ENCODE measurements around the gene SNRNP48.

Gene SNRNP48

DNA sequence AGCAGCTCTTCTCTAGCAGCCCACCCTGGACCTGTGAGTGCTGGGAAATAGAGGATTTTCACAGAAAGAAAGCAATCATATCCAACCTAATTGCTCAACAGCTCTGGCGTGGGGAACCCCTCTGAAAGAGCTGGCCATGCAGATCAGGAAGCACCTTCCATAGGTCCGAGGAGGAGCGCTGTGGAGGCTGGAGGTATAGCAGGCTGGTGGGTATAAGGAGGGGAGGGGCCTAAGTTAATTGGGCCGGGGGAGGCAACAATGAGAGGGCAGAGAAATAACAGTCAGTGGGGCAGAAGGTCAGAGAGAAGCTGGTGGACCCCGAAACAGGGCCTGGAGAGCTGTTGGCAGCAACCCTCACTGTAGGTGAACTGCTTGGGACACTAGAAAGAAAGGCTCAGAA lies 40.8 kb downstream of the SNRNP48 start:
- Histone ChIP-seq H3K27me3 (peaks cover 5% of the 10 kb centered on the region), H3K9me3 (no peaks in the 10 kb centered on the region), H3K27ac (no peak overlapping the region), H3K36me3 (no peaks in the 10 kb centered on the region), H3K4me3 (ENCODE audit: low read depth in 1 of 2, low read length in 1 of 2) (no peak overlapping the region), H3K4me1 (ENCODE audit: control insufficient read depth in 1 of 2, insufficient read depth in 1 of 2, low read depth in 1 of 2, low read length in 1 of 2) (peaks cover 10% of the 10 kb centered on the region in 2 experiments)
- TF ChIP-seq, protein P1, sequence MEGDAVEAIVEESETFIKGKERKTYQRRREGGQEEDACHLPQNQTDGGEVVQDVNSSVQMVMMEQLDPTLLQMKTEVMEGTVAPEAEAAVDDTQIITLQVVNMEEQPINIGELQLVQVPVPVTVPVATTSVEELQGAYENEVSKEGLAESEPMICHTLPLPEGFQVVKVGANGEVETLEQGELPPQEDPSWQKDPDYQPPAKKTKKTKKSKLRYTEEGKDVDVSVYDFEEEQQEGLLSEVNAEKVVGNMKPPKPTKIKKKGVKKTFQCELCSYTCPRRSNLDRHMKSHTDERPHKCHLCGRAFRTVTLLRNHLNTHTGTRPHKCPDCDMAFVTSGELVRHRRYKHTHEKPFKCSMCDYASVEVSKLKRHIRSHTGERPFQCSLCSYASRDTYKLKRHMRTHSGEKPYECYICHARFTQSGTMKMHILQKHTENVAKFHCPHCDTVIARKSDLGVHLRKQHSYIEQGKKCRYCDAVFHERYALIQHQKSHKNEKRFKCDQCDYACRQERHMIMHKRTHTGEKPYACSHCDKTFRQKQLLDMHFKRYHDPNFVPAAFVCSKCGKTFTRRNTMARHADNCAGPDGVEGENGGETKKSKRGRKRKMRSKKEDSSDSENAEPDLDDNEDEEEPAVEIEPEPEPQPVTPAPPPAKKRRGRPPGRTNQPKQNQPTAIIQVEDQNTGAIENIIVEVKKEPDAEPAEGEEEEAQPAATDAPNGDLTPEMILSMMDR (IDR thresholded peaks at IDR 0.05) = no peak

DNA sequence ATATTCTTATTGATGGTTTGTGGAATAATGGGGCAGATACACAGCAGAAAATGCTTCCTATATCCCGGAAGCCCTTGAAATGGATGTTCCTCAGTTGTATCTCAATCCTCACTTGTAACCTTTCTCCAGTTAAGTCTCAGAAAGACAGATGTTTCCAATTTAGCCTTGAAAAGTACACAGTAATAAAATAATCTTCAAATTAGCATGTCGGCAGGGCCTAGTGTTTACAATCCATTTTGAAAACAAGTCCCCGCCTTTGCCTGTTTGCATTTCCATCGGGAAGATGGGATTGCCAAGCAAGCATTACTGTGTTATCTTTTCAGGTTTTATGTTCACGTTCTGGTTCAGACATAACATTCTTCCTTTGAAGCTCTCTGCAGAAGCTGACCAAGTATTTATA lies 41.5 kb downstream of the SNRNP48 start:
- Histone ChIP-seq H3K27me3 (peaks cover 5% of the 10 kb centered on the region), H3K27ac (no peak overlapping the region), H3K36me3 (no peaks in the 10 kb centered on the region), H3K4me3 (ENCODE audit: low read depth in 1 of 2, low read length in 1 of 2) (no peak overlapping the region), H3K9me3 (no peaks in the 10 kb centered on the region), H3K4me1 (ENCODE audit: control insufficient read depth in 1 of 2, insufficient read depth in 1 of 2, low read depth in 1 of 2, low read length in 1 of 2) (peaks cover 13 to 14% of the 10 kb centered on the region in 2 experiments)
- TF ChIP-seq, protein P1 (IDR thresholded peaks at IDR 0.05) = no peak

DNA sequence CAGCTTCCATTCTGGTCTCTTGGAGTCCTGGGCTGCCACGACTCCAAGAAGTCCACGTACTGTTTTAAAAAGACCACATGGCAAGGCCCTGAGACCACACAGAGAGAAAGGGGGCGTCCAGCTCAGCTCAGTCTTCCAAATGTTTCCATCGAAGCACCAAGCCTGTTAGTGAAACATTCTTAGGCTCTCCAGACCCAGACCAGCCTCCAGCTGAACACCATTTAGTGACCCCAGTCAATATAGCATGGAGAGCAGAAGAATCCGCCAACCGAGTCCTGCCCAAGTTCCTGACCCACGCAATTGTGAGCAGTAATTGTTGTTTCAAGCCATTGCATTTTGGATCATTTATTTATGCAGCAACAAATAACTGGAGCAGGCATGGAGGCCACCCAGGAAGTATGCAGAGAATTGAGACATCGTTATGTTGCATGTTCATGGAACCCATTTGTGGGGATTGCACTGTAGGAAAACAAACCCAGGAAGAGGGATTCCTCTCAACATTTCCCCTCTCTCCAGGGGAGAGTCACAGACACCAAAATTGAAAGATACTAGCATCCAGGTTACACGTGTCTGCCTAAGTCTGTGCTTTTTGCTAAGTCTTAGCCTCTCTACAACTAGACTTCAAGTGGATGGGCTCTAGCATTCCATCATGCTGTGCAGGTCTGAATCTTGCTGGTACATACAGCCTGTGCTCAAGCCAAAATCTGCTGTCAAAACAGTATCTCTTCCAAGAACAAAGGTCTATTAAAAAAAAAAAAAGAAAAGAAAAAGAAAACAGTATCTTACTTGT lies 42.7 kb downstream of the SNRNP48 start:
- Histone ChIP-seq H3K27ac (no peak overlapping the region), H3K4me1 (ENCODE audit: control insufficient read depth in 1 of 2, insufficient read depth in 1 of 2, low read depth in 1 of 2, low read length in 1 of 2) (peaks cover 13 to 14% of the 10 kb centered on the region in 2 experiments), H3K9me3 (no peaks in the 10 kb centered on the region), H3K36me3 (no peaks in the 10 kb centered on the region), H3K4me3 (ENCODE audit: low read depth in 1 of 2, low read length in 1 of 2) (no peak overlapping the region), H3K27me3 (peaks cover 5% of the 10 kb centered on the region)
- TF ChIP-seq, protein P1 (IDR thresholded peaks at IDR 0.05) = no peak

DNA sequence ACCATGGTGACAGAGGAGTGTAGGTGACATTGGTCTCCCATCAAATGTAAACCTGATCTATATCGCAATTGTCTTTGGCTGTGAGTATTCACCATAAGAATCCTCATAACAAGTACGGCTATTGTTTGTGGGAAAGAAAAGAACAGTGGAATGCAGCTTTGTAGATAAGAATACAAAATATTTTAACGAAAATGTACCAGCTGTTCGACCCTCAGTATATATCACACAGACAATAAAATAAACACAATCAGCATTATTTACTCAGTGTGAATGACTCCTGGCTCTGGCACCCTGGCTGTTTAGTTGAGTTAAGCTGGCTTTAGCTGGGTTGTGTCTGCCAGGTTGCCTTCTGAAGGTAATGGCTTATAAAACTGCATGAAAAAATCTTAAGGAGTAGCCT lies 43.4 kb downstream of the SNRNP48 start:
- Histone ChIP-seq H3K36me3 (no peaks in the 10 kb centered on the region), H3K27me3 (peaks cover 5% of the 10 kb centered on the region), H3K4me3 (ENCODE audit: low read depth in 1 of 2, low read length in 1 of 2) (no peak overlapping the region), H3K27ac (no peak overlapping the region), H3K4me1 (ENCODE audit: control insufficient read depth in 1 of 2, insufficient read depth in 1 of 2, low read depth in 1 of 2, low read length in 1 of 2) (peaks cover 13 to 14% of the 10 kb centered on the region in 2 experiments), H3K9me3 (no peaks in the 10 kb centered on the region)
- TF ChIP-seq, protein P1 (IDR thresholded peaks at IDR 0.05) = no peak

- Histone ChIP-seq H3K27me3 (peaks cover 5% of the 10 kb centered on the region), H3K9me3 (no peaks in the 10 kb centered on the region), H3K4me3 (ENCODE audit: low read depth in 1 of 2, low read length in 1 of 2) (no peak overlapping the region), H3K36me3 (no peaks in the 10 kb centered on the region), H3K4me1 (ENCODE audit: control insufficient read depth in 1 of 2, insufficient read depth in 1 of 2, low read depth in 1 of 2, low read length in 1 of 2) (peaks cover 13 to 14% of the 10 kb centered on the region in 2 experiments), H3K27ac (no peak overlapping the region)
- TF ChIP-seq, protein P1 (IDR thresholded peaks at IDR 0.05) = no peak
Measured at GRCh38 chr6:7636151-7636550, 46.2 kb downstream of the SNRNP48 start.
